Psoas muscle (tissue), 8 donors: Measurements from ENCODE around the gene ZFYVE27. TPM values are rescaled to one million over a fixed set of nuclear protein-coding genes. Genes with fewer than 3 reads are reported as not detected.

Experiments used
- ATAC-seq, 4 donors: fragments of 200-7000 bp; cut with Tn5 transposase; one replicate each; pipeline ENCODE4 v1.9.1; 2020; ENCODE audit warnings: moderate library complexity in 3 of 4, mild to moderate bottlenecking in 2 of 4
- DNase-seq, 2 donors: peaks; one replicate each; pipeline ENCODE4 v3.0.0-alpha.2; 2020
- H3K27ac ChIP-seq: fragments of 200-600 bp; one replicate; pipeline ENCODE4 v1.8.0; 2022
- H3K27me3 ChIP-seq, 3 donors: fragments of 200-600 bp in 1 of 3; one replicate each; pipeline versions ENCODE4 v1.6.1 to v1.8.0; 2013 to 2022; ENCODE audit warnings: low read length in 2 of 3, mild to moderate bottlenecking in 2 of 3, moderate library complexity in 1 of 3; ENCODE audit not compliant: insufficient read depth in 3 of 3
- H3K36me3 ChIP-seq, 2 donors: fragments of 200-600 bp in 1 of 2; one replicate each; pipeline versions ENCODE4 v1.6.1 to v1.8.0; 2013 to 2022; ENCODE audit warnings: low read depth in 1 of 2, mild to moderate bottlenecking in 1 of 2, moderate library complexity in 1 of 2; ENCODE audit not compliant: insufficient read depth in 1 of 2
- H3K4me1 ChIP-seq: fragments of 200-600 bp; one replicate; pipeline ENCODE4 v1.8.0; 2022
- H3K4me3 ChIP-seq: fragments of 200-600 bp; one replicate; pipeline ENCODE4 v1.8.0; 2022; ENCODE audit warnings: mild to moderate bottlenecking
- H3K9me3 ChIP-seq: fragments of 200-600 bp; one replicate; pipeline ENCODE4 v1.8.0; 2022
- CTCF ChIP-seq: fragments of 200-600 bp; IDR thresholded peaks from one replicate; pipeline ENCODE4 v1.8.0; 2022; ENCODE audit warnings: antibody characterized with exemption
- WGBS, 3 donors: extraction: QIAGEN DNeasy Blood & Tissue Kit; methylation state at CpG; one replicate each; pipeline versions ENCODE4 v1.1.6 to v1.1.7; 2013; 5-methylcytosine and 5-hydroxymethylcytosine counted together
- intact Hi-C, 2 donors: fragments of 100-400 bp; cut with DNase I; formaldehyde crosslinking; loops; one replicate each; pipeline versions ENCODE4 v1.11.0 to v1.14.2; 2022
- polyA plus RNA-seq, 3 donors: library from polyadenylated mRNA; stranded (reverse); fragments of 200-250 nt; gene quantifications; one replicate each; pipeline ENCODE4 v1.2.3, GENCODE V29; 2013
- total RNA-seq, 4 donors: library from RNA; stranded (reverse); fragmentation: NEBNext Ultra II Directional in 2 of 4; extraction: Animal tissue kit (Norgen Biotek cat#: 25700) in 2 of 4; gene quantifications; one replicate each; pipeline versions ENCODE4 v1.2.1 to v1.2.4, GENCODE V29; 2021 to 2023
- donor health status: healthy with polysubstance abuse.
- donor health status: DM: no; HTN: no; CAD: no; lungs with moderate emphysema.
- donor health status: Bipolar disorder and iron deficiency.
- donor health status: healthy.
- donor health status: DM: yes; HTN: yes; CAD: no.
- donor health status: DM: no; HTN: no; CAD: no.
- donor health status: DM: no; HTN: no; CAD: no.
- donor health status: DM: yes; HTN: yes; CAD: no.

The ZFYVE27 gene
- total and polyA plus RNA-seq, 7 donors = 8.3 to 20.1 (median 12.5) TPM

DNA sequence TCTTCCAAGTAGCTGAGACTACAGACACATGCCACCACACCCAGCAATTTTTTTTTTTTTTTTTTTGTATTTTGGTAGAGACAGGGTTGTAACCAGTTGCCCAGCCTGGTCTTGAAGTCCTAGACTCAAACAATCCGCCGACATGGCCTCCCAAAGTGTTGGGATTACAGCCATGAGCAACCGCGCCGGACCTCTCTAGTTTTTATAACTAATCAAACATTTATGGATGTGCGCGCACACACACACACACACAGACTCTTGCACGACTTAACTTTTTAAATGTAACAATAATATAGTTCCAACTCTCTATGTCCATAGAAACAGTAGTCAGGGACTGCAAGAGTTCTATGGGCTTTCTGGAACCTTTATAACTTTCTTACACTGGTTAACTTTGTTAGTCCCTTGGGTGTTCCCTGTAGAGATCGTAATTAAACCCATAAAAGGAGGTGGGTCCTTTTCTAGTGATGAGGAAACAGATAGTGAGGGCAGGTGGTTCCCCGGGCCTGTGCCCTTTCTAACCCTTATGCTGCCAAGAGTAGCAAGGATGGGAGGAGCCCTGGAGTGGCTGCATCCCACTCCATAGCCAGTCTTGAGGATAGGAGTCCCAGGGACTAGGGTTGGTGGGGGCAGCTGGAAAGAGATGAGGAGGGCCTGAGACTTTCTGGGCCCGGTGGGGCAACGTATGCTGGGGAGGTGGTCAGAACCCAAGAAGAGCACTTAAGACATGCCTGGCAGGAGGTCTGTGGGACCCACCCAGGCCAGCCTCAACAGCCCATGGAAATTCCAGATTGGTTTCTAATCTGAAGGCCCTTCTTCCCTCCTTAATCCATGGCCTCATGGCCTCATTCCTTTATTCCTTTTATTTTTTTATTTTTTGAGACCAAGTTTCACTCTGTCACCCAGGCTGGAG, 14.8 kb upstream of the ZFYVE27 start:
- Histone ChIP-seq H3K27ac (no peak overlapping the region), H3K9me3 (no peaks in the 10 kb centered on the region), H3K36me3 (no peaks in the 10 kb centered on the region), H3K4me3 (no peak overlapping the region), H3K4me1 (peaks cover 4% of the 10 kb centered on the region), H3K27me3 (no peaks in the 10 kb centered on the region)
- 82 to 89% (median 83%) methylated on average over 12 of the region's 12 CpGs for WGBS, 3 donors
- no peak for TF ChIP-seq CTCF
- DNase-seq (no peak), ATAC-seq (no peak)
- intact Hi-C loops = no loop called here

- Histone ChIP-seq H3K36me3 (no peaks in the 10 kb centered on the region), H3K9me3 (no peaks in the 10 kb centered on the region), H3K4me3 (no peak overlapping the region), H3K27me3 (no peaks in the 10 kb centered on the region), H3K4me1 (peaks cover 4% of the 10 kb centered on the region), H3K27ac (no peak overlapping the region)
- ATAC-seq = no peak
- WGBS, 3 donors = 86 to 91% (median 90%) methylated on average over 3 of the region's 3 CpGs
- DNase-seq = no peak
- TF ChIP-seq CTCF = no peak
- intact Hi-C loops = no loop called here
Observed at GRCh38 chr10:97723001-97723400, 13.9 kb upstream of the ZFYVE27 start.

GRCh38 chr10:97724341-97724941, 12.5 kb upstream of the ZFYVE27 start:
- peak in 3 of 4 donors; percentile 43 to 71 (median 51) for ATAC-seq
- Histone ChIP-seq H3K27me3 (no peaks in the 10 kb centered on the region), H3K36me3 (no peaks in the 10 kb centered on the region), H3K4me1 (peaks cover 2% of the 10 kb centered on the region), H3K9me3 (no peaks in the 10 kb centered on the region), H3K27ac (no peak overlapping the region), H3K4me3 (no peak overlapping the region)
- WGBS, 3 donors = 55 to 69% (median 65%) methylated on average over 5 of the region's 5 CpGs
- intact Hi-C loops = no loop called here
- TF ChIP-seq CTCF = no peak
- DNase-seq = peak in 1 of 2 donors; percentile 42

GRCh38 chr10:97726636-97727178, 10.2 kb upstream of the ZFYVE27 start:
- ATAC-seq (peak; percentile 39 to 71 (median 64)), DNase-seq (no peak)
- H3K36me3 ChIP-seq = no peaks in the 10 kb centered on the region
- H3K27ac ChIP-seq = no peak overlapping the region
- no peak for TF ChIP-seq CTCF
- intact Hi-C loops = no loop called here
- no peaks in the 10 kb centered on the region for H3K27me3 ChIP-seq
- no peaks in the 10 kb centered on the region for H3K9me3 ChIP-seq
- peak overlapping the region; percentile 35 for H3K4me3 ChIP-seq
- 30 to 34% (median 34%) methylated on average over 8 of the region's 8 CpGs for WGBS, 3 donors
- H3K4me1 ChIP-seq = no peaks in the 10 kb centered on the region
